ENCODE data around the gene DMAC2L.

GRCh38 chr14:50342221-50343078 lies 30.3 kb downstream of the DMAC2L start:
- TF ChIP-seq SIN3A (IDR thresholded peaks at IDR 0.05; ENCODE audit: borderline replicate concordance, insufficient read depth, low read depth, low read length) = no peak
- TF ChIP-seq CTCF (IDR thresholded peaks at IDR 0.05) = peak; percentile 37
- no peak for TF ChIP-seq TCF7L2 (IDR thresholded peaks at IDR 0.05; ENCODE audit: low read depth, low read length)
- TF ChIP-seq POLR2AphosphoS5 (IDR thresholded peaks at IDR 0.05; ENCODE audit: low read depth, low read length) = no peak
- no peak for TF ChIP-seq REST (IDR thresholded peaks at IDR 0.05; ENCODE audit: insufficient read depth in 1 of 2, low read depth in 2 of 2, low read length in 1 of 2)
